ENCODE results near the gene PLEKHM3. TPM values are rescaled to one million over a fixed set of nuclear protein-coding genes. Genes with fewer than 3 reads are reported as not detected.
"Not testable (repeated sequence)": the region's sequence is repeated elsewhere in the genome, so short reads cannot be mapped to it uniquely, and the experiment has no call there.

PLEKHM3 gene
- polyA plus RNA-seq, 3 donors = 11.5 to 13.9 (median 12.1) TPM

- DNase-seq = no peak
Observed at GRCh38 chr2:208039376-208040110, 14.2 kb upstream of the PLEKHM3 start.

GRCh38 chr2:208037564-208038487 is 12.5 kb upstream of the PLEKHM3 start:
- DNase-seq = no peak

- no peak for DNase-seq
Observed at GRCh38 chr2:208036357-208036756, 11.0 kb upstream of the PLEKHM3 start.

GRCh38 chr2:208034503-208035140 is 9.3 kb upstream of the PLEKHM3 start:
- no peak for DNase-seq

GRCh38 chr2:208033701-208034502 is 8.6 kb upstream of the PLEKHM3 start:
- DNase-seq = no peak

- no peak for DNase-seq
Observed at GRCh38 chr2:208031608-208032019, 6.3 kb upstream of the PLEKHM3 start.

GRCh38 chr2:208025814-208026184 is 472 bp upstream of the PLEKHM3 start:
- no peak for DNase-seq

- DNase-seq = no peak
Observed at GRCh38 chr2:208024091-208024490, 1.2 kb downstream of the PLEKHM3 start.

- peak; percentile 19 for DNase-seq
Observed at GRCh38 chr2:208020253-208020652, 5.1 kb downstream of the PLEKHM3 start.

GRCh38 chr2:208018124-208018712 is 7.1 kb downstream of the PLEKHM3 start:
- DNase-seq = not testable (repeated sequence)

- DNase-seq = no peak
Observed at GRCh38 chr2:208017721-208018120, 7.6 kb downstream of the PLEKHM3 start.

- no peak for DNase-seq
Observed at GRCh38 chr2:208015475-208015874, 9.9 kb downstream of the PLEKHM3 start.

- no peak for DNase-seq
Observed at GRCh38 chr2:208013285-208014178, 11.8 kb downstream of the PLEKHM3 start.

GRCh38 chr2:208012449-208012848 is 12.9 kb downstream of the PLEKHM3 start:
- DNase-seq = no peak

- no peak for DNase-seq
Observed at GRCh38 chr2:208010506-208010905, 14.8 kb downstream of the PLEKHM3 start.

GRCh38 chr2:208006833-208007232 is 18.5 kb downstream of the PLEKHM3 start:
- no peak for DNase-seq

- DNase-seq = no peak
Observed at GRCh38 chr2:208006337-208006736, 19.0 kb downstream of the PLEKHM3 start.

- DNase-seq = no peak
Observed at GRCh38 chr2:208001924-208002323, 23.4 kb downstream of the PLEKHM3 start.

GRCh38 chr2:208000701-208001395 is 24.5 kb downstream of the PLEKHM3 start:
- DNase-seq = no peak

- no peak for DNase-seq
Observed at GRCh38 chr2:207996848-207997247, 28.5 kb downstream of the PLEKHM3 start.

All from renal pelvis (tissue), 4 donors.